ENCODE data around the gene PPP1R3E. TPM values are rescaled to one million over a fixed set of nuclear protein-coding genes. Genes with fewer than 3 reads are reported as not detected.

PPP1R3E gene
- total RNA-seq, 4 donors from 2014 or later = 5.9 to 12.9 (median 6.9) TPM

DNA sequence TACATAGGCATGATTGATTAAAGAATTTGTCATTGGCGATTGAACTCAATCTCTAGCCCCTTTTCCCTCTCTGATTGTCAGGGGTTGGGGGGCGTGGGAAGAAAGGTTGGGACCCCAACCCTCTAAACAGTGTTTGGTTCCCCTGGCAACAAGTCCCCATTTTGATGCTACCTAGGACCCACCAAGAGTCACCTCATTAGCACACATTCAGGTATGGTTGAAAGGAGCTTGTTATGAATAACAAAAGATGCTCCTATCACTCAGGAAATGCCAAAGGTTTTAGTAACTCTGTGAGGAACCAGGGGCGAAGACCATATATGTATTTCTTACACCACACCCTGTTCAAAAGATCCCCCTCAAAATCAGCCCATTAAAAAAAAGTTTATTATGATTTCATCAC, 50.7 kb downstream of the PPP1R3E start:
- TF ChIP-seq, protein P1, sequence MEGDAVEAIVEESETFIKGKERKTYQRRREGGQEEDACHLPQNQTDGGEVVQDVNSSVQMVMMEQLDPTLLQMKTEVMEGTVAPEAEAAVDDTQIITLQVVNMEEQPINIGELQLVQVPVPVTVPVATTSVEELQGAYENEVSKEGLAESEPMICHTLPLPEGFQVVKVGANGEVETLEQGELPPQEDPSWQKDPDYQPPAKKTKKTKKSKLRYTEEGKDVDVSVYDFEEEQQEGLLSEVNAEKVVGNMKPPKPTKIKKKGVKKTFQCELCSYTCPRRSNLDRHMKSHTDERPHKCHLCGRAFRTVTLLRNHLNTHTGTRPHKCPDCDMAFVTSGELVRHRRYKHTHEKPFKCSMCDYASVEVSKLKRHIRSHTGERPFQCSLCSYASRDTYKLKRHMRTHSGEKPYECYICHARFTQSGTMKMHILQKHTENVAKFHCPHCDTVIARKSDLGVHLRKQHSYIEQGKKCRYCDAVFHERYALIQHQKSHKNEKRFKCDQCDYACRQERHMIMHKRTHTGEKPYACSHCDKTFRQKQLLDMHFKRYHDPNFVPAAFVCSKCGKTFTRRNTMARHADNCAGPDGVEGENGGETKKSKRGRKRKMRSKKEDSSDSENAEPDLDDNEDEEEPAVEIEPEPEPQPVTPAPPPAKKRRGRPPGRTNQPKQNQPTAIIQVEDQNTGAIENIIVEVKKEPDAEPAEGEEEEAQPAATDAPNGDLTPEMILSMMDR (IDR thresholded peaks at IDR 0.05) = no peak
- ATAC-seq (ENCODE audit: low FRiP score) = no peak
- DNase-seq (ENCODE audit: low spot score) = no peak

- no peak for ATAC-seq (ENCODE audit: low FRiP score)
- TF ChIP-seq, protein P1 (IDR thresholded peaks at IDR 0.05) = no peak
- DNase-seq (ENCODE audit: low spot score) = no peak
Measured at GRCh38 chr14:23249824-23250223, 52.8 kb downstream of the PPP1R3E start.

DNA sequence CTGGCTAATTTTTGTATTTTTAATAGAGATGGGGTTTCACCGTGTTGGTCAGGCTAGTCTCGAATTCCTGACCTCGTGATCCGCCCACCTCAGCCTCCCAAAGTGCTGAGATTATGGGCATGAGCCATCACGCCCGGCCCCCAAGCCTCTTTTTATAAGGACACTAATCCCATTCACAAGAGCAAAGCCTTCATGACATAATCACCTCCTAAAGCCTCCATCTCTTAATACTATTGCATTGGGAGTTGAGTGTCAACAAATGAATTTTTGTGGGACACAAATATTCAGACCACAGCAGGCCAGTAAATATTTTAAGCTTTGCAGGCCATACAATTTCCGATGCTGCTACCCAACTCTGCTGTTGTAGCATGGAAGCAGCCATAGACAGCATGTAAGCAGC, 54.1 kb downstream of the PPP1R3E start:
- TF ChIP-seq, protein P1 (IDR thresholded peaks at IDR 0.05) = no peak
- ATAC-seq (ENCODE audit: low FRiP score) = no peak
- no peak for DNase-seq (ENCODE audit: low spot score)

Small RNA genes lying within 50 kb of the gene (small RNA-seq; reads per million reads assigned to genes)
- not detected for gene RNU6-1046P

Other genes starting within 250 kb of the PPP1R3E start
- 1 to 10 TPM; 1.6 to 4.9 (median 1.8) TPM for gene CDH24, start 245.3 kb downstream of the PPP1R3E start, total RNA-seq
- gene ACIN1, start 207.7 kb downstream of the PPP1R3E start, total RNA-seq = 100 to 1,000 TPM in 3 of 4 donors, 10 to 100 TPM in 1; 85.6 to 143 (median 120) TPM
- 10 to 100 TPM; 39.2 to 46.7 (median 43.6) TPM for gene C14orf119, start 207.4 kb downstream of the PPP1R3E start, total RNA-seq
- gene CIROP, start 197.9 kb downstream of the PPP1R3E start, total RNA-seq = under 1 TPM in 1 of 4 donors, not detected in 3; 0.25 TPM
- gene CEBPE, start 183.6 kb downstream of the PPP1R3E start, total RNA-seq = 1 to 10 TPM in 1 of 4 donors, under 1 TPM in 2, not detected in 1; 0.36 to 2.7 (median 0.37) TPM
- 100 to 1,000 TPM in 1 of 4 donors, 10 to 100 TPM in 3; 40.2 to 106 (median 92.1) TPM for gene SLC7A8, start 119.2 kb downstream of the PPP1R3E start, total RNA-seq
- not detected for gene RNF212B, start 64.9 kb downstream of the PPP1R3E start, total RNA-seq
- 10 to 100 TPM in 2 of 4 donors, 1 to 10 TPM in 2; 3.5 to 13.6 (median 10.6) TPM for gene HOMEZ, start 16.7 kb downstream of the PPP1R3E start, total RNA-seq
- 10 to 100 TPM; 37.2 to 62.7 (median 51.8) TPM for gene BCL2L2, start 4.0 kb upstream of the PPP1R3E start, total RNA-seq
- gene PABPN1, start 18.6 kb upstream of the PPP1R3E start, total RNA-seq = 10 to 100 TPM; 58.2 to 78.4 (median 59.2) TPM
- gene SLC22A17, start 50.0 kb upstream of the PPP1R3E start, total RNA-seq = 10 to 100 TPM in 1 of 4 donors, 1 to 10 TPM in 3; 7.7 to 13.0 (median 8.4) TPM
- gene EFS, start 62.3 kb upstream of the PPP1R3E start, total RNA-seq = 10 to 100 TPM in 1 of 4 donors, 1 to 10 TPM in 3; 3.0 to 15.8 (median 7.1) TPM
- gene IL25, start 70.0 kb upstream of the PPP1R3E start, total RNA-seq = not detected
- gene CMTM5, start 74.2 kb upstream of the PPP1R3E start, total RNA-seq = not detected
- not detected for gene MYH6, start 105.4 kb upstream of the PPP1R3E start, total RNA-seq
- not detected for gene MYH7, start 132.8 kb upstream of the PPP1R3E start, total RNA-seq
- gene NGDN, start 166.8 kb upstream of the PPP1R3E start, total RNA-seq = 10 to 100 TPM; 25.4 to 62.3 (median 33.5) TPM
- gene ZFHX2, start 248.9 kb upstream of the PPP1R3E start, total RNA-seq = 1 to 10 TPM in 1 of 4 donors, under 1 TPM in 3; 0.63 to 1.8 (median 0.73) TPM

Measured in omental fat pad (tissue), 4 donors.